ENCODE measurements around the gene GPR101. TPM values are rescaled to one million over a fixed set of nuclear protein-coding genes. Genes with fewer than 3 reads are reported as not detected.

GPR101 gene
- total and polyA plus RNA-seq, 10 of the 15 experiments (the other 5 are each of a cell fraction or from before 2014, with no cell fraction given), result not detected

DNA sequence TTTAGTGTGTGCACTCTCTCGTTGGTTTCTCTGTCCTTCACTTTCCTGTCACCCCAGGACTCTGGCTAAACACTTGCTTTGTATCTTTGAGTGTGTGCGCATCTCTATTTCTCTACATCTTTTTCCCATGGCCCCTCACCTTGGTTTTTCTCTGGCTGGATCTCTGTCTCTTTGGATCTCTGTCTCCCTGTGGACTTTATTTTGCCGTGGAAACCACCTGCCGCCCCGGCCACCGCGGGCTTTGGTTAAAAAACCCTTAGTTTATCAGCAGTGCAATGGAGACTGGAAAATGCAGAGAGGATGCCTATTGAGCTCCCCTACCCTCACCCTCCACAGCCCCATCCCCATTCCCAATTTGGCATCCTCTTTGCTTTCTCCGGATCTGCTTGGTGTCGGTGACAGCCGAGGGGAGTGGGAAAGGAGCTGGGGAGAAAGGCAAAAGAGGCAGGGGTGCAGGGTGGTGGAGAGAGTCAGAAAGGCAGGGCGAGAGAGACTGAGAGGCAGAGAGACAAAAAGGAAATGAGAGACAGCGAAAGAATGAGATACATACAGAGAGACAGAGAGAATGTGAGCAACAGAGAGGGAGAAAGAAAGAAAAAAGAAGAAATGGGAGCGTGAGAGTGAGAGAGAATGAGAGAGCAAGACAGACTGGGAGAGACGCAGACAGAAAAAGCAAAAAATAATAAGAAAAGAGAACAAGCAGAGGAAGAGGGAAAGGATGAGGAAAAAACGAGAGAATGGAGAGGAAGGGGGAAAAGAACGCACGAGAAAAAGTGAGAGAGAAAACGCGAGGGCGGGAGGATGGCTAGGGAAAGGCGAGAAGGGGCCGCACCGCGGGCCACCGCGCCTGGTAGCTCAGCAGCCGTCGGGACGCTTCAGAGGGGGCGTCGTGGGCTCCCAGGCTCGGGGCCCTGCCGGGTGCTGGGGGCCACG lies 688 bp downstream of the GPR101 start:
- in situ Hi-C loops (cut with MboI) (no loop called here), intact Hi-C loops (cut with micrococcal nuclease; ENCODE audit: unreplicated experiment) (no loop called here)
- H3K9me3 ChIP-seq (replicated peaks; ENCODE audit: control insufficient read depth, insufficient read depth, low read length), result no peaks in the 10 kb centered on the region; the same call in 2 of the 3 replicates
- peaks cover 3 to 6% of the 10 kb centered on the region in 2 experiments; a peak in 3 of 4 replicates for H3K27me3 ChIP-seq (replicated peaks in 1 of 2; ENCODE audit: control insufficient read depth in 2 of 2, insufficient read depth in 2 of 2, low read length in 1 of 2)
- H4K20me1 ChIP-seq (ENCODE audit: control insufficient read depth, insufficient read depth), result no peaks in the 10 kb centered on the region
- H3K4me2 ChIP-seq (ENCODE audit: control insufficient read depth, insufficient read depth), result no peak overlapping the region; the same call in 1 of the 2 replicates
- no peak for DNase-seq (ENCODE audit: low read depth, low spot score)
- no peak overlapping the region for H2AFZ ChIP-seq (ENCODE audit: control insufficient read depth, low read depth, low read length)
- no peak for FAIRE-seq
- CTCF ChIA-PET, result no interaction called here
- BruUV-seq (replicated peaks), result no TSS peak
- ATAC-seq, result no peak
- peak overlapping the region; percentile 46; the same call in 1 of the 2 replicates for H3K4me3 ChIP-seq
- SMC1A ChIA-PET (ENCODE audit: uncharacterized antibody, unreplicated experiment), result interaction anchor here (0.5 kb wide), 1 partner anchor 450 kb away, joined by 3 read pairs; no protein-coding TSS in a partner anchor
- no peak overlapping the region for H3K27ac ChIP-seq (ENCODE audit: control insufficient read depth, insufficient read depth)
- no peaks in the 10 kb centered on the region for H3K36me3 ChIP-seq (ENCODE audit: control insufficient read depth in 2 of 2, insufficient read depth in 2 of 2, low read length in 1 of 2)
- H3K4me1 ChIP-seq (ENCODE audit: control insufficient read depth, insufficient read depth, low read length), result no peaks in the 10 kb centered on the region
- POLR2A ChIA-PET, result no interaction called here
- RAD21 ChIA-PET (ENCODE audit: unreplicated experiment), result no interaction called here
- H3K79me2 ChIP-seq (ENCODE audit: control insufficient read depth, insufficient read depth, low read length), result no peaks in the 10 kb centered on the region
- no peak overlapping the region for H3K9ac ChIP-seq (ENCODE audit: control insufficient read depth, insufficient read depth, low read length)
- 30% methylated on average over 31 of the region's 34 CpGs for WGBS (ENCODE audit: insufficient coverage, insufficient replicate concordance, low lambda C conversion rate, missing lambda C conversion rate)
- TF ChIP-seq, protein P1, sequence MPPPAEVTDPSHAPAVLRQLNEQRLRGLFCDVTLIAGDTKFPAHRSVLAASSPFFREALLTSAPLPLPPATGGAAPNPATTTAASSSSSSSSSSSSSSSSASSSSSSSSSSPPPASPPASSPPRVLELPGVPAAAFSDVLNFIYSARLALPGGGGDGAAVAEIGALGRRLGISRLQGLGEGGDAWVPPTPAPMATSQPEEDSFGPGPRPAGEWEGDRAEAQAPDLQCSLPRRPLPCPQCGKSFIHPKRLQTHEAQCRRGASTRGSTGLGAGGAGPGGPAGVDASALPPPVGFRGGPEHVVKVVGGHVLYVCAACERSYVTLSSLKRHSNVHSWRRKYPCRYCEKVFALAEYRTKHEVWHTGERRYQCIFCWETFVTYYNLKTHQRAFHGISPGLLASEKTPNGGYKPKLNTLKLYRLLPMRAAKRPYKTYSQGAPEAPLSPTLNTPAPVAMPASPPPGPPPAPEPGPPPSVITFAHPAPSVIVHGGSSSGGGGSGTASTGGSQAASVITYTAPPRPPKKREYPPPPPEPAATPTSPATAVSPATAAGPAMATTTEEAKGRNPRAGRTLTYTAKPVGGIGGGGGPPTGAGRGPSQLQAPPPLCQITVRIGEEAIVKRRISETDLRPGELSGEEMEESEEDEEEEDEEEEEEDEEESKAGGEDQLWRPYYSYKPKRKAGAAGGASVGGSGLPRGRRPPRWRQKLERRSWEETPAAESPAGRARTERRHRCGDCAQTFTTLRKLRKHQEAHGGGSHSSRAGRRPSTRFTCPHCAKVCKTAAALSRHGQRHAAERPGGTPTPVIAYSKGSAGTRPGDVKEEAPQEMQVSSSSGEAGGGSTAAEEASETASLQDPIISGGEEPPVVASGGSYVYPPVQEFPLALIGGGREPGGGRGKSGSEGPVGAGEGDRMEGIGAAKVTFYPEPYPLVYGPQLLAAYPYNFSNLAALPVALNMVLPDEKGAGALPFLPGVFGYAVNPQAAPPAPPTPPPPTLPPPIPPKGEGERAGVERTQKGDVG (CRISPR knock-in tag; IDR thresholded peaks at IDR 0.05), result no peak
- no peak for TF ChIP-seq HSF1 (IDR thresholded peaks at IDR 0.05; ENCODE audit: low read depth, low read length)
- no peak for TF ChIP-seq CREM (IDR thresholded peaks at IDR 0.05; ENCODE audit: low read depth)
- no peak for TF ChIP-seq NR2C1 (IDR thresholded peaks at IDR 0.05)
- TF ChIP-seq ZNF622 (IDR thresholded peaks at IDR 0.05), result no peak
- no peak for TF ChIP-seq CBX3 (IDR thresholded peaks at IDR 0.05; ENCODE audit: borderline replicate concordance, low read depth)
- TF ChIP-seq RFX5 (IDR thresholded peaks at IDR 0.05; ENCODE audit: low read depth, low read length), result no peak
- TF ChIP-seq FOXK2 (IDR thresholded peaks at IDR 0.05), result no peak
- TF ChIP-seq MLLT1 (IDR thresholded peaks at IDR 0.05), result no peak
- TF ChIP-seq, protein P2, sequence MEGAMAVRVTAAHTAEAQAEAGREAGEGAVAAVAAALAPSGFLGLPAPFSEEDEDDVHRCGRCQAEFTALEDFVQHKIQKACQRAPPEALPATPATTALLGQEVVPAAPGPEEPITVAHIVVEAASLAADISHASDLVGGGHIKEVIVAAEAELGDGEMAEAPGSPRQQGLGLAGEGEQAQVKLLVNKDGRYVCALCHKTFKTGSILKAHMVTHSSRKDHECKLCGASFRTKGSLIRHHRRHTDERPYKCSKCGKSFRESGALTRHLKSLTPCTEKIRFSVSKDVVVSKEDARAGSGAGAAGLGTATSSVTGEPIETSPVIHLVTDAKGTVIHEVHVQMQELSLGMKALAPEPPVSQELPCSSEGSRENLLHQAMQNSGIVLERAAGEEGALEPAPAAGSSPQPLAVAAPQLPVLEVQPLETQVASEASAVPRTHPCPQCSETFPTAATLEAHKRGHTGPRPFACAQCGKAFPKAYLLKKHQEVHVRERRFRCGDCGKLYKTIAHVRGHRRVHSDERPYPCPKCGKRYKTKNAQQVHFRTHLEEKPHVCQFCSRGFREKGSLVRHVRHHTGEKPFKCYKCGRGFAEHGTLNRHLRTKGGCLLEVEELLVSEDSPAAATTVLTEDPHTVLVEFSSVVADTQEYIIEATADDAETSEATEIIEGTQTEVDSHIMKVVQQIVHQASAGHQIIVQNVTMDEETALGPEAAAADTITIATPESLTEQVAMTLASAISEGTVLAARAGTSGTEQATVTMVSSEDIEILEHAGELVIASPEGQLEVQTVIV (IDR thresholded peaks at IDR 0.05; ENCODE audit: borderline replicate concordance, partially characterized antibody), result no peak
- no peak for TF ChIP-seq FOXM1 (IDR thresholded peaks at IDR 0.05; ENCODE audit: low read depth, low read length)
- TF ChIP-seq CHD1 (IDR thresholded peaks at IDR 0.05; ENCODE audit: low read depth, low read length), result no peak
- TF ChIP-seq SMAD1 (IDR thresholded peaks at IDR 0.05; ENCODE audit: low read depth, partially characterized antibody), result no peak
- TF ChIP-seq RELA (IDR thresholded peaks at IDR 0.05; ENCODE audit: borderline replicate concordance, partially characterized antibody), result no peak
- no peak for TF ChIP-seq KLF5 (IDR thresholded peaks at IDR 0.05; ENCODE audit: partially characterized antibody)

Measured in GM12878 (cell line).